Testis (tissue), 2 donors: ENCODE results near the gene GLS.

ENCODE experiments used
- POLR2A ChIP-seq: fragments of 450-650 bp; IDR thresholded peaks from one replicate; pipeline ENCODE4 v1.6.1; 2017; ENCODE audit warnings: antibody characterized with exemption, mild to moderate bottlenecking, moderate library complexity
- TF ChIP-seq, protein P1 (sequence below), 3 experiments: fragments of 450-650 bp in 2 of 3; fragments of 200-600 bp in 1 of 3; sonication (generic) in 1 of 3; IDR thresholded peaks; one replicate each; pipeline ENCODE4 v1.5.1; 2016 to 2019; ENCODE audit warnings: antibody characterized with exemption in 3 of 3, mild to moderate bottlenecking in 2 of 3, moderate library complexity in 1 of 3

DNA sequence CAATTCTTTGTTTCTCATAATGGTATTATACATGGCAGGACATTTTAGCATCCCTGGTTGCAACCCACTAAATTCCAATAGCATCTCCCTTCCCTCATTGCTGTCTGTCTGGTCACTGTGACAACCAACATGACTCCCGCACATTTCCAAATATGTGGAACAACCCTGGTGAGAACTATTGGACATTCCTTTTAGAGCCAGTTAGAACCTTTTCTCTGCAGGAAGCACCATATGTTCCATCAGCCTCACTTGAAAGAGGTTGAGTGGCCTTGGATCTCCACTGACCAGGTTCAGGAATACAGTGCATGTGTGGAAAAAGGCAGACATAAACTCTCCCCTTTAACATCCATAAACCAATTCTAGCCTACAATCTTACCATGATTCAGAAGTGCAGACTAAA lies 25.9 kb upstream of the GLS start:
- no peak for TF ChIP-seq POLR2A
- TF ChIP-seq, protein P1, sequence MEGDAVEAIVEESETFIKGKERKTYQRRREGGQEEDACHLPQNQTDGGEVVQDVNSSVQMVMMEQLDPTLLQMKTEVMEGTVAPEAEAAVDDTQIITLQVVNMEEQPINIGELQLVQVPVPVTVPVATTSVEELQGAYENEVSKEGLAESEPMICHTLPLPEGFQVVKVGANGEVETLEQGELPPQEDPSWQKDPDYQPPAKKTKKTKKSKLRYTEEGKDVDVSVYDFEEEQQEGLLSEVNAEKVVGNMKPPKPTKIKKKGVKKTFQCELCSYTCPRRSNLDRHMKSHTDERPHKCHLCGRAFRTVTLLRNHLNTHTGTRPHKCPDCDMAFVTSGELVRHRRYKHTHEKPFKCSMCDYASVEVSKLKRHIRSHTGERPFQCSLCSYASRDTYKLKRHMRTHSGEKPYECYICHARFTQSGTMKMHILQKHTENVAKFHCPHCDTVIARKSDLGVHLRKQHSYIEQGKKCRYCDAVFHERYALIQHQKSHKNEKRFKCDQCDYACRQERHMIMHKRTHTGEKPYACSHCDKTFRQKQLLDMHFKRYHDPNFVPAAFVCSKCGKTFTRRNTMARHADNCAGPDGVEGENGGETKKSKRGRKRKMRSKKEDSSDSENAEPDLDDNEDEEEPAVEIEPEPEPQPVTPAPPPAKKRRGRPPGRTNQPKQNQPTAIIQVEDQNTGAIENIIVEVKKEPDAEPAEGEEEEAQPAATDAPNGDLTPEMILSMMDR (IDR thresholded peaks at IDR 0.05), result no peak
